Stimulated activated naive CD8-positive, alpha-beta T cell treated with anti-CD3 and anti-CD28 coated beads, Interleukin-15, amount 100 ng/mL, for 72 hours (primary cell): Measurements from ENCODE around the gene SDCCAG8.
"Not testable (repeated sequence)": the region's sequence is repeated elsewhere in the genome, so short reads cannot be mapped to it uniquely, and the experiment has no call there.

Experiments used
- ATAC-seq: fragments of 150-1000 bp; cut with Tn5 transposase; 2 replicates; pipeline ENCODE4 v1.10.0; 2021; ENCODE audit warnings: mild to moderate bottlenecking, moderate library complexity
- DNase-seq, 2 donors: peaks; one replicate each; pipeline ENCODE4 v3.0.0; 2021 to 2022
- H3K27ac Mint-ChIP-seq, 2 donors: one replicate each; pipeline ENCODE4 v1.8.0; 2022; ENCODE audit warnings: mild to moderate bottlenecking in 2 of 2, mixed read lengths in 2 of 2, moderate library complexity in 2 of 2
- H3K27me3 Mint-ChIP-seq: one replicate; pipeline ENCODE4 v1.8.0; 2022; ENCODE audit warnings: mixed read lengths
- H3K4me1 Mint-ChIP-seq: one replicate; pipeline ENCODE4 v1.8.0; 2022; ENCODE audit warnings: mild to moderate bottlenecking, mixed read lengths
- H3K4me3 Mint-ChIP-seq, 2 donors: one replicate each; pipeline ENCODE4 v1.8.0; 2022; ENCODE audit warnings: mild to moderate bottlenecking in 2 of 2, mixed read lengths in 2 of 2, moderate library complexity in 1 of 2
- H3K9me3 Mint-ChIP-seq, 2 donors: one replicate each; pipeline ENCODE4 v1.8.0; 2022; ENCODE audit warnings: mixed read lengths in 2 of 2

SDCCAG8 gene

DNA sequence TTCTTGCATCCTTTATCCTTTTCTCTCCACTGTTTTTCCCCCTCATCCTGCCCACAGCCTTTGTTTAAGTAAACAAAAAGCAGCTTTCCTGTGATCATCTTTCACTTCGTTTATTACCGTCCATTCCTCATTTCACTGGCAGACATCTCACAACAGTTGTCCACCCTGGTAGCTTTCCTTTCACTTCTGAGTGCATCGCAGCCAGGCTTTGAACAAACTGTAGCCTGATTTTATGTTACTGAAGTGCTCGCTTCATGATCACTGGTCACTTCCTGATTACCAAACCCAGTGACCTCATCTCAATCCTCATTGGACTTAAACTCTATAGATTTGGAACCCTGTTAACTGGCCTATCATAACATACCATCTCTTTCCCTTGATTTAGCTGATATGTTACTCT is 67.7 kb downstream of the SDCCAG8 start:
- peak overlapping the region in 1 of 2 donors; percentile 22 for H3K27ac Mint-ChIP-seq

DNA sequence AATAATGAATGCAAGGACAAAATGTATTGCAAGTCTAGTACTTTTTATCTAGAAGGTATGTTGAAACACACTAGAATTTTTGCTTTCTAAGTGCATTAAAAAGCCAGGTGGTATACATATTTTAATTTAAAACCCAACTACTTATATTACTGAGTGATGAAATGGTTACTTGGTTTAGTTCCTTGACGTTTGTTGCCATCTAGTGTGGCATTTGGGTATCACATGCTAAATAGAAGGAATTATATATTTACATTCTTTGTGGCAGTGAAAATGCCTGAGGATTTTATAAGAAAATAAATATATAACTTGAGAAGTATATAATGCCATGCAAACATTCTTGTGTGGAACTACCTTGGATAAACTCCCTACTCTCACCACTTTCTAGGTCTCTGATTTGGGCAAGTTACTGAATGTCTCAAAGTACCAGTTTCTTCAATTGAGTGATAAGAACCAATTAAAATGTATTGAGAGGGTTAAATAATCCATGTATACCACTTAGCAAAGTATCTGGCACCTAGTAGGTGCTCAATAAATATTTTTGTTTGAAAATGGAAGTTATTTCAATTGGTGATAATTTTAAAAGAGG is 69.6 kb downstream of the SDCCAG8 start:
- H3K4me1 Mint-ChIP-seq = no peaks in the 10 kb centered on the region
- H3K27ac Mint-ChIP-seq = no peak overlapping the region
- ATAC-seq = no peak
- no peaks in the 10 kb centered on the region for H3K27me3 Mint-ChIP-seq
- no peaks in the 10 kb centered on the region for H3K9me3 Mint-ChIP-seq
- peak in 1 of 2 donors; percentile 14 for DNase-seq
- no peak overlapping the region for H3K4me3 Mint-ChIP-seq

More for the DNA sequence above, 67.7 kb downstream of the SDCCAG8 start:
- Mint-ChIP-seq H3K27me3 (no peaks in the 10 kb centered on the region), H3K9me3 (no peaks in the 10 kb centered on the region), H3K4me1 (no peaks in the 10 kb centered on the region), H3K4me3 (no peak overlapping the region)
- DNase-seq (no peak), ATAC-seq (no peak)

DNA sequence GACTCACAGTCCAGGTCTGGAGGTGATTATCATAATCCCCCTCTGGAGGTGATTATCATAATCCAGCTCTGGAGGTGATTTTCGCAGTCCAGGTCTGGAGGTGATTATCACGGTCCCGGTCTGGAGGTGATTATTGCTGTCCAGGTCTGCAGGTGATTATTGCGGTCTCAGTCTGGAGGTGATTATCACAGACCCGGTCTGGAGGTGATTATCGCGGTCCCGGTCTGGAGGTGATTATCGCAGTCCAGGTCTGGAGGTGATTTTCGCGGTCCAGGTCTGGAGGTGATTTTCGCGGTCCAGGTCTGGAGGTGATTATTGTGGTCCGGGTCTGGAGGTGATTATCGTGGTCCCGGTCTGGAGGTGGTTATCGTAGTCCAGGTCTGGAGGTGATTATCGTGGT is 76.6 kb downstream of the SDCCAG8 start:
- ATAC-seq = no peak
- H3K4me1 Mint-ChIP-seq = peaks cover 6% of the 10 kb centered on the region
- DNase-seq = no peak
- H3K4me3 Mint-ChIP-seq = no peak overlapping the region
- no peaks in the 10 kb centered on the region for H3K27me3 Mint-ChIP-seq
- H3K9me3 Mint-ChIP-seq = no peaks in the 10 kb centered on the region
- H3K27ac Mint-ChIP-seq = no peak overlapping the region

DNA sequence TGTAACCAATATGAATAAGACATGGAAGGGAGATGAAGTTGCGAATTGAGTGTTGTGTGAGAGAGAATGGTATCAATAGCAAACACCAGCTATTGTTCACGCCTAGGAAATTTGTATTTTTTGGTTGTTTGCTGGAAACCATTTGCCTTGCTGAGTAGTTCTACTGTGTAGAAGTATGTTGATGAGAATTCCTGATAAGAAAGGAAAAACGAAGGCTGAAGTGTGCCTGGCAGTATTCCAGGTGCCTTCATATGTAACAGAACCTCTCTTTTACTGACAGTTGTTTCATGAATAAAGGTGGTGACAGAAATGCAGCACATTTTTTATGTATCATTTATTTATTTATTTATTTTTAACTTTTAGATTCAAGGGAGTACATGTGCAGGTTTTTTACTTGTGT is 79.5 kb downstream of the SDCCAG8 start:
- Mint-ChIP-seq H3K4me3 (no peak overlapping the region), H3K9me3 (no peaks in the 10 kb centered on the region), H3K27ac (no peak overlapping the region), H3K27me3 (no peaks in the 10 kb centered on the region), H3K4me1 (peaks cover 6% of the 10 kb centered on the region)
- no peak for DNase-seq
- ATAC-seq = no peak

DNA sequence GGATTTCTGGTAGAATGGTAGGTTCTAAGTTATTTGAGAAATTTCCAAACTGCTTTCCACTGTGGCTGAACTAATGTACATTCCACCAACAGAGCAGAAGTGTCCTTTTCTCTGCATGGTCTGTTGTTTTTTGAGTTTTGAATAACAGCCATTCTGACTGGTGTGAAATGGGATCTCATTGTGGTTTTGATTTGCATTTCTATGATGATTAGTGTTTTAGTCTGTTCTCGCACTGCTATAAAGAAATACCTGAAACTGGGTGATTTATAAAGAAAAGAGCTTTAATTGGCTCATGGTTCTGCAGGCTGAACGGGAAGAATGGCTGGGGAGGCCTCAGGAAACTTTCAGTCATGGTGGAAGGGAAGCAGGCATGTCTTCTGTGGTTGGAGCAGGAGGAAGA is 80.3 kb downstream of the SDCCAG8 start:
- Mint-ChIP-seq H3K27me3 (no peaks in the 10 kb centered on the region), H3K9me3 (no peaks in the 10 kb centered on the region), H3K4me1 (peaks cover 6% of the 10 kb centered on the region), H3K27ac (peak overlapping the region; percentile 15 to 83), H3K4me3 (no peak overlapping the region)
- no peak for DNase-seq
- ATAC-seq = no peak

DNA sequence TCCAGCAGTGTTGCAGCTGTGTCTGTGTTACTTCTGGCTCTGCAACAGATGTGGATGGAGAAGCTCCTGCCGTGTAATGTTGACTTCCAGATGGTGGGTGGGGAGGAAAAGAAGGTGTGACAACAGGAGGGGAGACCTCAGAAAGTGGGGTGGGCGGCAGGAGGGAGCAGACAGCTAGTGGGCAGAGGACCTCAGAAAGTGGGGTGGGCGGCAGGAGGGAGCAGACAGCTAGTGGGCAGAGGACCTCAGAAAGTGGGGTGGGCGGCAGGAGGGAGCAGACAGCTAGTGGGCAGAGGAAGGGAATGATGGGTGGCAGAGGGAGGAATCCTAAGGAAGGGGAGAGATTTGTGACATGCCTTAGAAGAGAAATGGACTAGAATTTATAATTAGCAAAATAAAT is 83.0 kb downstream of the SDCCAG8 start:
- H3K27ac Mint-ChIP-seq, H3K4me3 Mint-ChIP-seq, DNase-seq, ATAC-seq, H3K4me1 Mint-ChIP-seq, H3K9me3 Mint-ChIP-seq, H3K27me3 Mint-ChIP-seq: not testable (repeated sequence)

DNA sequence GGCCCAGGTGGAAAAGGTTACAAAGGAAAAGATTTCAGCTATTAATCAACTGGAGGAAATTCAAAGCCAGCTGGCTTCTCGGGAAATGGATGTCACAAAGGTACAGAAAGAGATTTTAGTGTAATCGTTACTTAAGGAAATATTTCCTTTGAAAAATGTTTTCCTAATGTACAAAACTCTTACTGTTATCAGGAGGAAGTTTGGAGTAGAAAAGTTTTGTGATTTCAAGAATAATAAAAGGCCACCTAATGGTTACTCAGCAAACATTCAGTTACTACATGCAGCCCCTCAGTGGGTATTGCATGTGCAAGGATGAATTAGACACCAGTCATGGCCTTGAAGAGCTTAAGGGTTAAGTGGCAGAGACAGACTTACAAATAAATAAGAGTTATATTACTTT is 85.2 kb downstream of the SDCCAG8 start:
- DNase-seq = no peak

DNA sequence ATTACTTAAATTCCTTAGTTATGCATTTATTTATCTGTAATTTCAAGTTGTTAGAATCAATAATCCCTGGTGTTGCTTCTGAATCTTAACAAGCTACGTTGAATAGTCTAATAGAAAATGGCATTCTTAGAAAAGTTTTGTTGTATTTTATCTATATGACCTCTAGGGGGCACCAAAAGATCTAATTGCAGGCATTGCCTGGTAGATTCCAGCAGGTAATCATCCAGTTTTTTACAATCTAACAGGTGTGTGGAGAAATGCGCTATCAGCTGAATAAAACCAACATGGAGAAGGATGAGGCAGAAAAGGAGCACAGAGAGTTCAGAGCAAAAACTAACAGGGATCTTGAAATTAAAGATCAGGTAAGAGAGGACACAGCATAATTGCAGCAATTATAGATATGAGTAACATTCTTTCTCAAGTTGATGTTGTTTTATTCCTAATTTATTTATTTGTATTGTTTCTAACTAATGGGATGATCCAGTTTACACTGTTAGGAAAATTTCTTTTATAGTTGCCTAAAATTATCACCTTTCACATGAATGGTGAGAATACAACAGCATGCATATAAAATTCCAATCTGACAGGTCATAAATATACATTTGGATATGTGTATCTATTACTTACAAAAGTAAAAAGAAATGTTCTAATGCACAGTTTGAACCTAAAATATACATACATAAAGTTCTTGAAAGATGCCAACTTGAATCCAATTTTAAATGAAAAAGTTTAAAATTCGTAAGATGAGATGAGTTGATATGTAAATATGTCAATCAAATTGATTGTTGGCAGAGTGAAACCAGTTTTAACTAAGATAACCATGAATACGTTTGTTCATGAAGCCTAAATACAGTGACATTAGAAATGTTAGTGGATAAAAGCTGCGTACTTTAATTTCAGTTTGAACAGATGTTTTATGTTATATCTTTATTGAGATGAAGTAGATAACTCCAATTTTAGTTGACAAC is 88.4 kb downstream of the SDCCAG8 start:
- Mint-ChIP-seq H3K4me3 (no peak overlapping the region), H3K4me1 (peaks cover 6% of the 10 kb centered on the region), H3K27me3 (no peaks in the 10 kb centered on the region), H3K9me3 (no peaks in the 10 kb centered on the region), H3K27ac (no peak overlapping the region)
- DNase-seq (no peak), ATAC-seq (no peak)

More for the DNA sequence above, 85.2 kb downstream of the SDCCAG8 start:
- ATAC-seq = no peak
- Mint-ChIP-seq H3K4me1 (peaks cover 11% of the 10 kb centered on the region), H3K27me3 (no peaks in the 10 kb centered on the region), H3K4me3 (no peak overlapping the region), H3K27ac (no peak overlapping the region), H3K9me3 (no peaks in the 10 kb centered on the region)

DNA sequence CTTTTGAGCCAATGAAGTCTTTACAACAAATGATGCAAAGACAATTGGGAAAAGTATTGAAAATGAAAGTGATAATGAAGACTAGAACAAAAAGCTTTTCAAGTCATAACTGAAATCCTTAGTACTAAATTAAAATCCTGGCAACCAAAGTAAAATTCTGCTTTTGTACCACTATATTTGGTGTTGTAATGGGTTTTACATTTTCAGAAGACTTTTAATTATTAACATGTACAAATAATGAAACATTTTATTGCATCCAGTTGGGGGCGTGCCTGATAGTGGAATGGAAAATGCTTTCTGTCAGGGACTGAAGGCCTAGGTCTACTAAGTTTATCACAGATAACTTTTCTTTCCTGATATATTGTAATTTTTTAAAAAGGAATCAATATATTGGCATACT is 89.4 kb downstream of the SDCCAG8 start:
- Mint-ChIP-seq H3K4me3 (no peak overlapping the region), H3K27ac (no peak overlapping the region)
- no peak for ATAC-seq

DNA sequence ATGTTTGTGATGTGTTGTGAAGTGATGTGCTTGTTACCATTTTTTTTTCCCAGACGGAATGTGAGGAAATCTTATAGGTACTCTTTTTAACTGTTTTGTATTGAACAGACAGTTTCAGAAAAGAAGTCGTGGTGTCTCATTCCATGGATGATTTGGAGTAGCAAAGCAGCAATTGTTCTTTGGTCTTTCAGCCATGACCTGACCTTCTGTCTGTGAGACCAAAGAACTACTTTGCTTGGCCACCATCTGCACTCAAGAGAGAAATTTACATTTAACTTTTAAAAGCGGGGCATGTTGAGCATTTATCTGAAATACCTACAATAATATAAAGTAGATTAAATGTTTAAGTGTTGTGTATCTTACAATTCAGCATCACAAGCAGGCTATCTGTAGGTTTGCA is 90.2 kb downstream of the SDCCAG8 start:
- H3K27me3 Mint-ChIP-seq = no peaks in the 10 kb centered on the region
- peaks cover 6% of the 10 kb centered on the region for H3K4me1 Mint-ChIP-seq
- no peak overlapping the region for H3K4me3 Mint-ChIP-seq
- DNase-seq (no peak), ATAC-seq (no peak)
- H3K27ac Mint-ChIP-seq = no peak overlapping the region
- H3K9me3 Mint-ChIP-seq = no peaks in the 10 kb centered on the region

More for the DNA sequence above, 89.4 kb downstream of the SDCCAG8 start:
- DNase-seq = no peak
- Mint-ChIP-seq H3K27me3 (no peaks in the 10 kb centered on the region), H3K9me3 (no peaks in the 10 kb centered on the region), H3K4me1 (peaks cover 6% of the 10 kb centered on the region)

DNA sequence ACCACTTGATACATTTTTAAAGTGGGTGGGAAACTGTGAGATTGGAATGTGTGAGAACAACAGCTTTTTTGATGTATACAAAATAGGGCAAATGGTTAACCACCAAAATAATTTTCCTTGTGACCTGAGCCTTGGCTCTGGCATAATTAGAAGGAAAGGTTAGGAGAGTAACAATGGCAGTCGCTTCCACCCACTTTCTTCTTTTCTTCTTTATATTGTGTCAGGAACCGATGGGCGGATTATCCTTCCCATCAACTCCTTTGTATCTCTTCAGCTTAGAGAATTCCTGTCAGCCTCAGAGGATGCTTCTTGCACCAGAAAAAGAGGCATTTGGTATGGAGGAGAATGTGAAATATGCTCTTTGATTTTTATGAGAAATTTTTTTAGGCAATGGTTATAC is 90.6 kb downstream of the SDCCAG8 start:
- Mint-ChIP-seq H3K4me1 (peaks cover 6% of the 10 kb centered on the region), H3K27ac (no peak overlapping the region), H3K27me3 (no peaks in the 10 kb centered on the region), H3K4me3 (no peak overlapping the region), H3K9me3 (no peaks in the 10 kb centered on the region)
- no peak for ATAC-seq
- no peak for DNase-seq

DNA sequence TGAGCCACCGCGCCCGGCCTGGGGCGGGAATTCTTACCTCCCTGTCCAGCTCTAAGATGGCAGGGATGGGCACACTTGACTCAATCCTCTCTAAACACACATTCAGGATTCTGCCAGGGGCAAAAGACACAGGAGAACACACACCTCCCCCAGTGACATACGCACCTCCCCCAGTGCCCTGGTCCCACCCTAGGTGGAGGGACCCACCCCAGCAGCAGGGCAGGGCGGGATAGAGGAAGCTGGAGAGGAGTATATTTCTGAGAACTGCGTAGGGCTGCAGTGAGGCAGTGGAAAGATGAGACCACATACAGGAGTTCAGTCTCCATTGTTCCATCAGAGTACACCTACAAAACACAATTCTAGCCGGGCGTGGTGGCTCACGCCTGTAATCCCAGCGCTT is 92.5 kb downstream of the SDCCAG8 start:
- peaks cover 6% of the 10 kb centered on the region for H3K4me1 Mint-ChIP-seq
- H3K27me3 Mint-ChIP-seq = no peaks in the 10 kb centered on the region
- no peak overlapping the region for H3K4me3 Mint-ChIP-seq
- no peak for ATAC-seq
- no peaks in the 10 kb centered on the region for H3K9me3 Mint-ChIP-seq
- DNase-seq = no peak
- no peak overlapping the region for H3K27ac Mint-ChIP-seq

DNA sequence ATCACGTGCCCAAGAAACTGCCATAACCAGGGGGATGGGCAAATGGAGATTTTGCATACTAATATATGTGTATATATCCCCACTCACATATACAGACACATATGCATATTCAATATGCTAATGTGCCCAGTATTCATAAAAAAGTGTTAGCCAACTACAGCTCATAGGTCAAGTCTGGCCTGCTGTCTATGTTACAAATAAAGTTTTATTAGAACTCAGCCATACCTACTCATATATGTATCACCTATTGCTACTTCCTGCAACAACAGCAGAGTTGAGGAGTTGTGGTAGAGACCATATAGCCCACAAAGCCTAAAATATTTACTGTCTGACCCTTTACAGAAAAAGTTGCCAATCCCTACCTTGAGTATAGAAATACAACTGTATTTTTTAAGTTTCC is 93.3 kb downstream of the SDCCAG8 start:
- Mint-ChIP-seq H3K4me3 (no peak overlapping the region), H3K4me1 (peaks cover 2% of the 10 kb centered on the region), H3K9me3 (no peaks in the 10 kb centered on the region), H3K27ac (no peak overlapping the region), H3K27me3 (no peaks in the 10 kb centered on the region)
- ATAC-seq (no peak), DNase-seq (no peak)

DNA sequence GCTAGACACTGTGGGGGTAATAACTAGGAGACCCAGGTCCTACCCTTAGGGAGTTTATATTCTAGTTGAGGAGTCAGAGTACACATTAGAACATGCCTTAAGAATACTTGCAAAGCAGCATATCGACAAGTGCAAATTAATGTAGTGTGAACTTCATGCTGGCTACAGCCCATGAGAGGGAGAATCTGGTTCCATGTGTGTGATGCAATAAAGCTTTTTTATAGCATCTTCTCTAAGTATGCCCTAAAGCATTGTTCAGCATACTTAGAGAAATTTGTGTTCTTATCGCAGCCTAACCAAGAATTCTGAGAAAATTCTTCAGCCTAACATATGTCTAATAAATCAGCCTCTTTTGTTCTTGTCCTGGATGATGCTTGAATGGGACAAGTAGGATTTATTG is 95.5 kb downstream of the SDCCAG8 start:
- Mint-ChIP-seq H3K27me3 (no peaks in the 10 kb centered on the region), H3K27ac (no peak overlapping the region)

DNA sequence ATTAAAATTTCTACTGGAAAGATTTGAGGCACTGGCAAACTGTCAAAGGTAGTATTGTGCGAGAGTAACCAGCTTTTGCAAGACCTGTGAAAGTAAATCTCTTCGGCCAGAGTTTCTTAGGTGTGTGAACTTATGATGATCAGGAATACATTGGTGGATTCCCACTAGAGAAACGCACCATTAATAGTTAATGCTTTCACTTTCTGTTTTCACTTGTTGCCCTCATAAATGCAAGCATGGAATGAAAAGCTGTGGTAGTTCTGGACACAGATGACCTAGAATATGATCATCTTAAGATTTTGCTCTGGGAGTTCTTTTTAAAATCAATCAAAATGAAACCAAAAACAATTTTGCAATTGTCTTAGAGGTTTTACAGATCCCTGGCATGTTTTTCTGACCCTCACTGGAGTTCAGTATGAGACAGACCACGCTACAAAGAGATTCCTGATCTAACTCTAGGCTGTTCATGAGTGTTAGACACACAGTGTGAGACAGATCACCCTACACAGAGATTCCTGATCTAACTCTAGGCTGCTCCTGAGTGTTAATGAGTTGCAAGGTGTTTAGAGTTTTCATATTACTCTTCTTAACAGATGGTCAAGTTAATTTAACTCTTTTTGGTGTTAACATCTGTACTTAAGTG is 98.8 kb downstream of the SDCCAG8 start:
- H3K9me3 Mint-ChIP-seq = no peaks in the 10 kb centered on the region
- H3K4me3 Mint-ChIP-seq = peak overlapping the region in 1 of 2 donors; percentile 46
- peaks cover 11% of the 10 kb centered on the region for H3K4me1 Mint-ChIP-seq
- DNase-seq = no peak
- no peaks in the 10 kb centered on the region for H3K27me3 Mint-ChIP-seq
- ATAC-seq = no peak
- no peak overlapping the region for H3K27ac Mint-ChIP-seq

More for the DNA sequence above, 95.5 kb downstream of the SDCCAG8 start:
- DNase-seq (no peak), ATAC-seq (no peak)
- Mint-ChIP-seq H3K4me3 (no peak overlapping the region), H3K4me1 (peaks cover 11% of the 10 kb centered on the region), H3K9me3 (no peaks in the 10 kb centered on the region)

DNA sequence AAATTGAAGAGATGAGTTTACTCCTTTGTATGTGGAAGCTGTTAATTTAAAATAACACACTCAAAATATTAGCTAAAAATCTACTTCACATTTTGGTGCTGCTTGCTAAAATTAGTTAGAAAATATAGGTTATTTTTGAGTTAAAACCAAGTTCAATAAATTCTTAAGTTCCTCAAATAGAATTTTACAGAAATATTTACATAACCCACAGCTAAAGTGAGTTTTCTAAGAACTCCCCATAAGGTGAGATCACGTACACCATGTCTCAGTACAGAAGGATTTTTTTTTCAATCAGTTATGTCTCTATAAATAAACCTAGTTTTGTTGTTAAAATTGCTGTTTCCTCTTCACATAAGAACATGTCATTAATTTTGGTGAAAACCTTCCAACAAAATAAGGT is 108.0 kb downstream of the SDCCAG8 start:
- Mint-ChIP-seq H3K27me3 (no peaks in the 10 kb centered on the region), H3K27ac (no peak overlapping the region), H3K4me3 (no peak overlapping the region), H3K9me3 (no peaks in the 10 kb centered on the region), H3K4me1 (no peaks in the 10 kb centered on the region)
- no peak for ATAC-seq
- no peak for DNase-seq
